HUES6 (cell line): ENCODE measurements around the gene OSBPL2.

Experiments used
- H3K27ac ChIP-seq: 2 replicates; pipeline ENCODE4 v1.7.0; 2013; ENCODE audit warnings: low read depth, mild to moderate bottlenecking, low read length, inconsistent platforms
- H3K27me3 ChIP-seq: 2 replicates; pipeline ENCODE4 v1.6.1; 2013; ENCODE audit warnings: low read length; ENCODE audit not compliant: control insufficient read depth, insufficient read depth
- H3K36me3 ChIP-seq: 2 replicates; pipeline ENCODE4 v1.6.1; 2013; ENCODE audit warnings: low read length; ENCODE audit not compliant: control insufficient read depth, insufficient read depth
- H3K4me1 ChIP-seq: 2 replicates; pipeline ENCODE4 v1.6.1; 2013; ENCODE audit warnings: low read length; ENCODE audit not compliant: control insufficient read depth, insufficient read depth
- H3K4me3 ChIP-seq: 2 replicates; pipeline ENCODE4 v1.5.1; 2013; ENCODE audit warnings: low read depth, low read length
- H3K9ac ChIP-seq: one replicate; pipeline ENCODE4 v1.6.1; 2013; ENCODE audit warnings: mild to moderate bottlenecking, low read length
- H3K9me3 ChIP-seq: 2 replicates; pipeline ENCODE4 v1.6.1; 2013; ENCODE audit warnings: low read depth, low read length; ENCODE audit not compliant: control insufficient read depth, insufficient read depth

The OSBPL2 gene

DNA sequence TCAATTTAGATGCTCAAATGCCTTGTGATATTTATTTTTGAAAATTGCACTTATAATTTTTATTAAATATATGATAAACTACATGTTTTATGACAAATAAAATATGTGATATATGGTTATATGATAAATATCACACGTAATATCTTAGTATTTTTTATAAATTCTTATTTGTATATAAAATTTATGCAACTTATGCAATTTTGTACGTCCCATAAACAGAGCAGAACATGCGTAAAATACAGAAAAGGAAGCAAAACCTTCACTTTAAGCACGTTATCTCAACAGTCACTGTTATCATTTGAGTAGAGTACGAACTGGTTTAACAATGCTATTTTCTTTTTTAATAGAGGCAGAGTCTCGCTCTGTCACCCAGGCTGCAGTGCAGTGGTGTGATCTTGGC lies 48.8 kb downstream of the OSBPL2 start:
- Histone ChIP-seq H3K36me3 (peaks cover 70% of the 10 kb centered on the region), H3K9ac (no peak overlapping the region), H3K9me3 (no peaks in the 10 kb centered on the region), H3K27me3 (no peaks in the 10 kb centered on the region), H3K27ac (no peak overlapping the region), H3K4me1 (no peaks in the 10 kb centered on the region), H3K4me3 (no peak overlapping the region)

GRCh38 chr20:62287759-62288534 lies 49.6 kb downstream of the OSBPL2 start:
- H3K9ac ChIP-seq: no peak overlapping the region
- H3K27me3 ChIP-seq: no peaks in the 10 kb centered on the region
- no peak overlapping the region for H3K4me3 ChIP-seq
- no peaks in the 10 kb centered on the region for H3K9me3 ChIP-seq
- no peaks in the 10 kb centered on the region for H3K4me1 ChIP-seq
- no peak overlapping the region for H3K27ac ChIP-seq
- H3K36me3 ChIP-seq: peaks cover 64% of the 10 kb centered on the region

- Histone ChIP-seq H3K27me3 (no peaks in the 10 kb centered on the region), H3K4me1 (no peaks in the 10 kb centered on the region), H3K36me3 (peaks cover 62% of the 10 kb centered on the region)
Measured at GRCh38 chr20:62288535-62289105, 50.3 kb downstream of the OSBPL2 start.

GRCh38 chr20:62289131-62289530 lies 50.8 kb downstream of the OSBPL2 start:
- Histone ChIP-seq H3K4me1 (no peaks in the 10 kb centered on the region), H3K27me3 (no peaks in the 10 kb centered on the region), H3K9ac (no peak overlapping the region), H3K27ac (no peak overlapping the region), H3K4me3 (no peak overlapping the region), H3K9me3 (no peaks in the 10 kb centered on the region), H3K36me3 (peaks cover 62% of the 10 kb centered on the region)

More at GRCh38 chr20:62288535-62289105, 50.3 kb downstream of the OSBPL2 start:
- Histone ChIP-seq H3K4me3 (no peak overlapping the region), H3K9ac (no peak overlapping the region), H3K27ac (no peak overlapping the region), H3K9me3 (no peaks in the 10 kb centered on the region)

DNA sequence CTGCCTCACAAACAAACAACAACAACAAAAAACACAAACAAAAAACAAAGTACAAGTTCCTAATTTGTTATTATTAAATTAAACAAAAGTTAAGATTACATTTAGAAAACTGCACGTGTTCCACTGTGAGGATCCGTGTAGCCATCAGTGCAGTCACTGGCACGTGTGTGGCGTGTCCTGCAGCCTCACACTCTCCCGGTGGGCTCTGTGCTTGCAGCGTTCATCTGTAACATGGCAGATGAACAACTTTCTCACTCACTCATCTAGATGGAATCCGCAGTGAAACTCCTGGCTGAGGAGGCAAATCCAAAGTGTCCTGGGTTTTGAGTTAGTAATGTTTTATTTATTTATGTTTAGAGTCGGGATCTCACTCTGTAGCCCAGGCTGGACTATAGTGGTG lies 51.6 kb downstream of the OSBPL2 start:
- H3K4me3 ChIP-seq: no peak overlapping the region
- no peak overlapping the region for H3K27ac ChIP-seq
- H3K4me1 ChIP-seq: no peaks in the 10 kb centered on the region
- H3K9ac ChIP-seq: no peak overlapping the region
- H3K27me3 ChIP-seq: no peaks in the 10 kb centered on the region
- peaks cover 67% of the 10 kb centered on the region for H3K36me3 ChIP-seq
- no peaks in the 10 kb centered on the region for H3K9me3 ChIP-seq

DNA sequence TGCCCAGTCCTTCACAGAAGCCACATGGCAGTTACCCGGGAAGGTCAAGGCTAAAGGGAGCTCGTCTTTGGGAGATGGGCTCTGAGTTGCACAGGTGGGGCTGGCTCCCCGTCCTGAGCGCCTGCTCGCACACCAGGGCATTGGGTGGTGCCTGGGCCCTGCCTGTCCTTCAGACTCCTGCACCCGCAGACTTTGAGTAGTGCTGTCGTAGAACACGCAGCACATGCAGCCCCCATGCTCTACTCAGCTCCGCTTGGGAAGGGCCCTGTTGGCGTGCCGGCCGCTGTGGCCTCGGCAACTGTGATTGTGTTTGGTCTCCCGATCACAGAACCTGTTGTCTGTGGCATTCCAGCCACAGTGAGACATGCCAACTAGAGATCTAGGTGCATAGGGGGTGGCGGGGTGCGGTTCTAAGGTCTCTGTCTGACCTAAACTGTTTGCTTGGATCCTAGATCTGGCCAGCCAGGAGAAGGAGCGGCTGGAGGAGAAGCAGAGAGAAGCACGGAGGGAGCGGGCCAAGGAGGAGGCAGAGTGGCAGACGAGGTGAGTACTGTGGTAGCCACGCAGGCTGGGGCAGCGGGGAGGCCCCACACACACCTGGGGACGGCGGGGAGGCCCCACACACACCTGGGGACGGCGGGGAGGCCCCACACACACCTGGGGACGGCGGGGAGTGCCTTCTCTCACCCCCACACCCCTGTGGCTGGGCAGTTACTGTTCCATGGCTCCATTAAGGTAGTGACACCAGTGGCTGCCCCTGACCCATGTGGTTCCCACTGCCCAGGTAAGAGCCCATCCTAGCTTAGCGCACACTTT lies 53.1 kb downstream of the OSBPL2 start:
- Histone ChIP-seq H3K36me3 (peaks cover 66% of the 10 kb centered on the region), H3K4me3 (no peak overlapping the region), H3K27ac (no peak overlapping the region), H3K4me1 (no peaks in the 10 kb centered on the region), H3K9me3 (no peaks in the 10 kb centered on the region), H3K27me3 (no peaks in the 10 kb centered on the region), H3K9ac (no peak overlapping the region)

GRCh38 chr20:62292108-62292507 lies 53.8 kb downstream of the OSBPL2 start:
- Histone ChIP-seq H3K9me3 (no peaks in the 10 kb centered on the region), H3K9ac (no peak overlapping the region), H3K27ac (no peak overlapping the region), H3K4me1 (no peaks in the 10 kb centered on the region), H3K27me3 (no peaks in the 10 kb centered on the region), H3K36me3 (peaks cover 66% of the 10 kb centered on the region), H3K4me3 (no peak overlapping the region)

- H3K4me1 ChIP-seq: no peaks in the 10 kb centered on the region
- no peak overlapping the region for H3K4me3 ChIP-seq
- no peak overlapping the region for H3K27ac ChIP-seq
- H3K27me3 ChIP-seq: no peaks in the 10 kb centered on the region
- no peaks in the 10 kb centered on the region for H3K9me3 ChIP-seq
- no peak overlapping the region for H3K9ac ChIP-seq
- H3K36me3 ChIP-seq: peaks cover 66% of the 10 kb centered on the region
Measured at GRCh38 chr20:62293111-62293784, 54.9 kb downstream of the OSBPL2 start.

DNA sequence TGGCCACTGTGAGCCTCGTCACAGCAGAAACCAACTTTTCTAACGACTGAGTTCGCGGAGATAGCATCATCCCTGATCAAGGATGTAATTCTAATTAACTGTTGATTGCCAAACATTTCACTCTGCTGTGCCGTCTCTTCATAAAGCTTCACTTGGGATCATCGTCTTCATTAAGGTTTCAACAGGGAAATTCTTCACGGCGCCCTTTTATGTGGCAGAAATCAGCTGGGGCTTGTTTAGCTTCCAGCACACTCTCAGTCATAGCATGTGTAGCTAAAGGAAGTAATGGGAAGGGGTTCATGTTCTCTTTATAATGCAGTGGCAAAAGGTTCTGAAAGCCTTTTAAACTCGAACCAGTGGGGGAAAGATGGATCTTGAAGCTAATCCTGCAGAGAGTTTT lies 55.6 kb downstream of the OSBPL2 start:
- no peaks in the 10 kb centered on the region for H3K4me1 ChIP-seq
- peaks cover 61% of the 10 kb centered on the region for H3K36me3 ChIP-seq
- H3K9ac ChIP-seq: no peak overlapping the region

DNA sequence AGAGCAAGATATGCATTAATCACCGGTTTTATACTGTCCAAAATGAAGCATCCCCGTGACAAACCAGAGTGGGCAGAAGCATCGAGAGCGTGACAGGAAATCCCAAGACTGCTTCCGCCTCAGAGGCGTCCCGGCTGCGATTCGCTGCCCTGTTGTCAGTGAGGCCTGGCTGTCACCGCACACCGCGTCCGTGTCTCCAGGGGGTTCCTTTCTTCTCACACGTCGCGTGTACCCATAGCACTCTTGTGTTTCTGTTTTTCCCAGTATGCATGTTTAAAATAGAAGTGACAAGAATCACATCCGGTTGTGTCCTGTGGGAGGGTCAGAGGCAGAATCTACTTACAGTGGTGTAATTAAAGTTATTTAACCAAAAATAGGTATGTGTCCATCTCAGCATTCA lies 56.2 kb downstream of the OSBPL2 start:
- H3K27ac ChIP-seq: no peak overlapping the region
- H3K9me3 ChIP-seq: no peaks in the 10 kb centered on the region
- H3K36me3 ChIP-seq: peaks cover 55% of the 10 kb centered on the region
- H3K4me1 ChIP-seq: no peaks in the 10 kb centered on the region
- no peak overlapping the region for H3K4me3 ChIP-seq
- H3K9ac ChIP-seq: no peak overlapping the region
- no peaks in the 10 kb centered on the region for H3K27me3 ChIP-seq

More for the DNA sequence above, 55.6 kb downstream of the OSBPL2 start:
- H3K27ac ChIP-seq: no peak overlapping the region
- H3K27me3 ChIP-seq: no peaks in the 10 kb centered on the region
- H3K9me3 ChIP-seq: no peaks in the 10 kb centered on the region
- H3K4me3 ChIP-seq: no peak overlapping the region
